ENCODE data around the gene MPEG1.

Gene MPEG1

GRCh38 chr11:59175091-59175501, 37.6 kb downstream of the MPEG1 start:
- no peaks in the 10 kb centered on the region for H3K27me3 ChIP-seq (ENCODE audit: control insufficient read depth, insufficient read depth, low read length)
- no peak overlapping the region for H3K27ac ChIP-seq (ENCODE audit: low read length)
- no peaks in the 10 kb centered on the region for H3K9me3 ChIP-seq (ENCODE audit: control insufficient read depth, low read depth, low read length)
- peaks cover 17% of the 10 kb centered on the region for H3K4me1 ChIP-seq (ENCODE audit: control insufficient read depth, low read depth, low read length)
- H3K36me3 ChIP-seq (ENCODE audit: control insufficient read depth, low read depth, low read length): peaks cover 3% of the 10 kb centered on the region
- no peak overlapping the region for H3K9ac ChIP-seq (ENCODE audit: low read length)
- H3K4me3 ChIP-seq (ENCODE audit: low read length): peak overlapping the region; percentile 95

DNA sequence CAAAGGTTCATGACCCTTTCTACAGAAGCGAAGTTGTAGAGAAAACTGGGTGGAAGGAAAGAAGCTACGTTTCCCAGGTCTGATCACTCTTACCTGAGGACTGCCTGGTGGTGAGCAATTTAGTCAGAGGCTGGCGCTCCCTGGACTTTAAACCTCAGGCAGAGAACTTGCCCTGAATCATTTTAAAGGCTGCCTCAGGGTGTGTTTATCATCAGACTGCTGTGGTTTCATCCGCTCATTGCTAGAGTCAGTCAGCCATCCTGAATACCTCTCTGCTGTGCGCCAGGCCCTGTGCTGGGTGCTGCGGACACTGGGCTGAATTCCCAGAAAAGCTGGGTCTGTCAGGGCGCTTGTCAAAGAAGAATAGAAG, 38.1 kb downstream of the MPEG1 start:
- H3K4me1 ChIP-seq (ENCODE audit: control insufficient read depth, low read depth, low read length): peaks cover 17% of the 10 kb centered on the region
- H3K4me3 ChIP-seq (ENCODE audit: low read length): peak overlapping the region; percentile 95
- H3K9me3 ChIP-seq (ENCODE audit: control insufficient read depth, low read depth, low read length): no peaks in the 10 kb centered on the region
- H3K27ac ChIP-seq (ENCODE audit: low read length): no peak overlapping the region
- H3K36me3 ChIP-seq (ENCODE audit: control insufficient read depth, low read depth, low read length): peaks cover 3% of the 10 kb centered on the region
- no peak overlapping the region for H3K9ac ChIP-seq (ENCODE audit: low read length)
- H3K27me3 ChIP-seq (ENCODE audit: control insufficient read depth, insufficient read depth, low read length): no peaks in the 10 kb centered on the region

GRCh38 chr11:59173964-59174663, 38.6 kb downstream of the MPEG1 start:
- Histone ChIP-seq H3K4me1 (ENCODE audit: control insufficient read depth, low read depth, low read length) (peaks cover 17% of the 10 kb centered on the region), H3K27me3 (ENCODE audit: control insufficient read depth, insufficient read depth, low read length) (no peaks in the 10 kb centered on the region), H3K27ac (ENCODE audit: low read length) (no peak overlapping the region), H3K9ac (ENCODE audit: low read length) (peak overlapping the region; percentile 53), H3K4me3 (ENCODE audit: low read length) (peak overlapping the region; percentile 95), H3K9me3 (ENCODE audit: control insufficient read depth, low read depth, low read length) (no peaks in the 10 kb centered on the region), H3K36me3 (ENCODE audit: control insufficient read depth, low read depth, low read length) (peaks cover 3% of the 10 kb centered on the region)

GRCh38 chr11:59173080-59173963, 39.4 kb downstream of the MPEG1 start:
- Histone ChIP-seq H3K36me3 (ENCODE audit: control insufficient read depth, low read depth, low read length) (no peaks in the 10 kb centered on the region), H3K4me3 (ENCODE audit: low read length) (peak overlapping the region; percentile 95), H3K9ac (ENCODE audit: low read length) (peak overlapping the region; percentile 53), H3K4me1 (ENCODE audit: control insufficient read depth, low read depth, low read length) (peaks cover 17% of the 10 kb centered on the region), H3K27ac (ENCODE audit: low read length) (peak overlapping the region; percentile 34), H3K27me3 (ENCODE audit: control insufficient read depth, insufficient read depth, low read length) (no peaks in the 10 kb centered on the region), H3K9me3 (ENCODE audit: control insufficient read depth, low read depth, low read length) (no peaks in the 10 kb centered on the region)

- peak overlapping the region; percentile 53 for H3K9ac ChIP-seq (ENCODE audit: low read length)
- H3K27ac ChIP-seq (ENCODE audit: low read length): no peak overlapping the region
These were observed 40.2 kb downstream of the MPEG1 start for GRCh38 chr11:59172345-59173079.

DNA sequence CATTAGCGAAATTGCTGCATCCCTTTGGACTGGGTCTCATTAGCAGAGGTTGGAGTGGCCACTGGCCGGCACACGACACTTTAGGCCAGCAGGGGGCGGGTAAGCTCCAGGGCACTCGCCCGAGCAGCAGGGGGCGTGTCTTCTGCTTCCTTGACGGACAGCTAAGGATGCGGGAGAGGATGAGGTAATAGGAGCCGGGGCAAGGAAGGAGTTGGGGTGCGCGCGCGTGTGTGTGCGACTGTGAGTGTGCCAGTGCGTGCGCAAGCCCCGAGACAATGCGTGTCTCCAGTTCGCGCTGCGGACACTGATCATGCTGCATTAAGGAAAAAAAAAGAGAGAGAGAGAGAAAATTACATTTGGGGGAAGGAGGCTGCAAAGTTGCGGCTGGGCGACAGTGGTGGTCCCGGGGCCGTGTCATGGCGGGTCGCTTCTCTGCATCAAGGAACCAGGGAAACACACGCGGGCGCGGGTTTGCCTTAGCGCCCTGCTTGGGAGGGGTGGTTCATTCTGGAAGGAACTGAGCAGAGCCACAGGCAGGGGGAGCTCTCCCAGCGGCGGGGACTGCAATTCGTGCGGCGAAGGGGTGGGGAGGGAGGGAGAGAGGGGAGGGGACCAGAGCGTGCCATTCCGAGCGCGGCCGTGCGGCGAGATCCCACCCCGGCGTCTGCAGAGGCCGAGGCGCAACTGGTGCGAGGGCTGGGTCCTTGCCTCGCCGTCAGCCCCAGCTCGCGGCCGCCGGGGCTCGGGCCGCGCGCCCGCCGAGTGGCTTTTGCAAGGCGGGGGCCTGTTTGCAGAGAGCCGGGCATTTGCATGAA, 41.0 kb downstream of the MPEG1 start, which contains the start of gene DTX4:
Gene DTX4, plus strand, starts transcription at position 625 of the 815 bp plus-strand sequence. CDS start 464 bp downstream, outside the sequence.
- Histone ChIP-seq H3K27ac (ENCODE audit: low read length) (peak within 1 kb of the TSS; percentile 98), H3K9me3 (ENCODE audit: control insufficient read depth, low read depth, low read length) (no peaks in the 10 kb centered on the region)

More at GRCh38 chr11:59172345-59173079, 40.2 kb downstream of the MPEG1 start:
- Histone ChIP-seq H3K4me3 (ENCODE audit: low read length) (peak overlapping the region; percentile 95), H3K4me1 (ENCODE audit: control insufficient read depth, low read depth, low read length) (peaks cover 13% of the 10 kb centered on the region), H3K36me3 (ENCODE audit: control insufficient read depth, low read depth, low read length) (no peaks in the 10 kb centered on the region), H3K9me3 (ENCODE audit: control insufficient read depth, low read depth, low read length) (no peaks in the 10 kb centered on the region), H3K27me3 (ENCODE audit: control insufficient read depth, insufficient read depth, low read length) (no peaks in the 10 kb centered on the region)

GRCh38 chr11:59164028-59164427, 48.7 kb downstream of the MPEG1 start:
- Histone ChIP-seq H3K4me3 (ENCODE audit: low read length) (no peak overlapping the region), H3K27ac (ENCODE audit: low read length) (no peak overlapping the region), H3K9ac (ENCODE audit: low read length) (no peak overlapping the region), H3K36me3 (ENCODE audit: control insufficient read depth, low read depth, low read length) (no peaks in the 10 kb centered on the region), H3K9me3 (ENCODE audit: control insufficient read depth, low read depth, low read length) (no peaks in the 10 kb centered on the region), H3K4me1 (ENCODE audit: control insufficient read depth, low read depth, low read length) (no peaks in the 10 kb centered on the region), H3K27me3 (ENCODE audit: control insufficient read depth, insufficient read depth, low read length) (no peaks in the 10 kb centered on the region)

More for the DNA sequence above, 41.0 kb downstream of the MPEG1 start, which contains the start of gene DTX4:
- peaks cover 8% of the 10 kb centered on the region for H3K4me1 ChIP-seq (ENCODE audit: control insufficient read depth, low read depth, low read length)
- peak within 1 kb of the TSS; percentile 95 for H3K4me3 ChIP-seq (ENCODE audit: low read length)
- H3K9ac ChIP-seq (ENCODE audit: low read length): peak within 1 kb of the TSS; percentile 94
- no peaks in the 10 kb centered on the region for H3K36me3 ChIP-seq (ENCODE audit: control insufficient read depth, low read depth, low read length)
- H3K27me3 ChIP-seq (ENCODE audit: control insufficient read depth, insufficient read depth, low read length): no peaks in the 10 kb centered on the region
